Measurements from ENCODE around the gene HES4.
"Not testable (repeated sequence)": the region's sequence is repeated elsewhere in the genome, so short reads cannot be mapped to it uniquely, and the experiment has no call there.

The HES4 gene

DNA sequence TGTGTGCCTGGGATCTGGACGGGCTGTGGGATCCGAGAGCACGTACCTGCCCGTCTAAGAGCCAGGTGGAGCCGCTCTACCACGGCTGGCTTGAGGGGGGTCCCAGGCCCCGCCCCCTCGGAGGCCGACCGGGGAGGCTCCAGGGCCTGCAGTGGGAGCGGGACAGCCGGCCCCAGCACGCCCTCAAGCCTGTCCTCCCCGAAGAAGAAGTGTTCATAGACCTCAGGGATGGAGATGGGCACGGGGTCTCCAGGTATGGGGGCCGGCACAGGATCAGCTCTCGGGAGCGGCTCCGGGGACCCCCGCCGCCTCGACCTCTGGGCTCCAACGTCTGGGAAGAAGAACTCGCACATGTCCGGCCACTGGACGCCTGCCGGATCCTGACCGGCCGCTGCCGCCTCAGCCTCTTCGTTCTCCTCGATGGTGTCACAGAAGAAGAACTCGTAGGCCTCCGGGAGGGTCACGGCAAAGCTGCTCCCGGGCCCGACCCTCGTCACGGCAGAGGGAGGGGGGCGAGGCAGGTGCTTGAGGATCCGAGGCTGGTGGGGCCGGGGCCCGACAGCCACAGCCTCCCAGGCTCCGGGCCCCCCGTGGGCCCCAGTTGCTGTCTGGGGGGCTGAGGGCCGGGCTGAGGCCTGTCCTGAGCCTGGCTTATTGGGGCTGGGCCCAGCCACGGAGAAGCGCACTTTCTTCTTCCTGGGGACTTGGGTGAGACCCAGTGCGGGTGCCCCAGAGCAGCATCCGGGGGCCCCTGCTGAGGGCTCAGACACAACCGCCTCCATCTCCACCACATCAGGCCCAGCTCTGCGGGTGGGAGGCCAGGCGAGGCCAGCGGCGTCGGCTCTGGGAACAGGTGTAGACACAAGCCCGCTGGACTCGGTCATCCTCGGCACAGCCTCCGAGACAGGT is 20.8 kb downstream of the HES4 start:
- no peak for DNase-seq (ENCODE audit: low read depth)

DNA sequence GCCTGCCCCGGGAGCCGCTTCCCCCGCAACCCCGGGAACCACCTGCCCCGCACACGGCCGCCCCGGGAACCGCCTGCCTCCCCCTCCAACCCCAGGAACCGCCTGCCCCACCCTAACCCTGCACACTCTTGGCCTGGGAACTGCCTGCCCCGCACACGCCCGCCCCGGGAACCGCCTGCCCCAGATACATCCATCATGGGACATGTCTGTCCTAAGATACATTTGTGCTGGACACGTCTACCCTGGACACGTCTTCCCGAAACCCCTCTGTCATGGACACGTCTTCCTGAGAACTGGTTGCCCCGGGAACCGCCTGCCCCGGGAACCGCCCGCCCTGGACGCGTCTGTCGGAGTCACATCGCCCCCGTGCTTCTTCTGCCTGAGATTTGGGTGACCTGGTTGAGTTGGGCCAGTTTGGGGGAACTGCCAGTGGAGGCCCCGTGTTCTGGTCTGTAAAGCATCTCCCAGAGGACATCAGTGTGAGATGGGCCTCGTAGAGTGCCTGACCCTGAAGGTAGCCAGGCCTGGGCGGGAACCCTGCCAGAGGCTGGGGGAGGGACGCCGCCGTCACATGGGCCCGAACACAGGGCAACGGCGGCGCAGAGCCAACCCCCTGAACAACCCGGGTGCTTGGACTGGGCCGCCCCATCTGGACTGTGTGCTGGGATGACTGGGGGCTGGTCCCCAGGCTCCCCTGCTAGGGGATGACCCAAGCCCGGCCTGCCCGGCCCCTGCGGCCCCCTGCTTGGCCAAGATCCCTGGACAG is 21.6 kb downstream of the HES4 start:
- DNase-seq (ENCODE audit: low read depth) = no peak

DNA sequence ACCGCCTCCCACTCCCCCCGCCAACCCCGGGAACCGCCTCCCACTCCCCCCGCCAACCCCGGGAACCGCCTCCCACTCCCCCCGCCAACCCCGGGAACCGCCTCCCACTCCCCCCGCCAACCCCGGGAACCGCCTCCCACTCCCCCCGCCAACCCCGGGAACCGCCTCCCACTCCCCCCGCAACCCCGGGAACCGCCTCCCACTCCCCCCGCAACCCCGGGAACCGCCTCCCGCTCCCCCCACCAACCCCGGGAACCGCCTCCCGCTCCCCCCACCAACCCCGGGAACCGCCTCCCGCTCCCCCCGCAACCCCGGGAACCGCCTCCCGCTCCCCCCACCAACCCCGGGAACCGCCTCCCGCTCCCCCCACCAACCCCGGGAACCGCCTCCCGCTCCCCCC is 23.1 kb downstream of the HES4 start:
- not testable (repeated sequence) for DNase-seq (ENCODE audit: low read depth)

DNA sequence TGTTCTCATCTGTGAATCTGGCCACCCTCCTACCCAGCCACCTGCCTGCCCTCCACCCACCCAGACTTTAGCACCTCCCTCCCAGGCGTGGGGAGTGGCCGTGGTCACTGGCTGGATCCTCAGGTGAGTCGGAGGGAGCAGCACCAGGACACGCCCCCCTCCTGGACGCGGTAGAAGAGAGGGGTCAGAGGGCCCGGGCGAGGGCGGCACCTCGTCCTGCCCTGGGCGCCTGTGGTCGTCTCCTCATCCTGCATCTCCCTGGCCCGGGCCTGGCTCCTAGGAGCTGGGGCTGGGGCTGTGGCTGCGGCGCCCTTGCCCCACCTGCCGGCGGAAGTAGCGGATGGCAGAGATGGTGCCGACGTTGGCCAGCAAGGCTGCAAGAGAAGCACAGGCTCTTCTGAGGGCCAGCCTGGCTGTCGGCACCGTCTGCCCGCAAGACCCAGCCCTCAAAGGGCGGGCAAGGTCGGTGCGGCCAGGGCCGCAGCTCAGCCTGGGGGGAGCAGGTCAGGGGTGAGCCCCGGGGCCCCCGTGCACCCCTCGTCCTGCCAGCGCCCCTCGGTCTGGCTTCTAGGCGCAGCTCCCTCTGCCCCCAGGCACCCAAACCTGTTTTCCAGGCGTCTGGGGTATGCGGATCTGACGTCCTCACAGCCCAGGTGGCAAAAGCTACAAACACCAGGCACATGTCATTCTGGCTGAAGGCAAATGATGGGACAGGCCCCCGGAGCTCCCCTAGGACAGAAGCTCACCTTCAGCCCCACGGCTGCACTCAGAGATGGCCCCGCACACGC is 23.8 kb downstream of the HES4 start:
- peak; percentile 39 for DNase-seq (ENCODE audit: low read depth)

DNA sequence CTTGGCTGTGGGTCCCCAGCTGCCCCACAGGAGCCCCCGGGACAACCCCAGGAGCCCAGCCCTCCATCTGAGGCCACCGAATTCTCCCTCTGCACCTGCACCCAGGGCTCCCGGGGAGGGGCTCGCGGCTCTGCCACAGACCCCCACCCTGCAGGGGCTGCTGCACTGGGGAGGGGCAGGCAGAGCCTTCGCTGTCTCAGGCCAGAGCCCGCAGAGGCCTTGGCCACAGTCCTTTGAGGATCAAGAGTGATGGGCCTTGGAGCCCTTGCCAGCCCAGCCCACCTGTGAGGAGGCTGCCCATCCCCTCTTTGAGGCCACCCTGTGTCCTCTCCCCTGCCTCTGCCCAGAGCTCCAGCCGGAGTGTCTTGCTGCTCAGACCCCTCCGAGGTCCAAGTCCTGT is 24.5 kb downstream of the HES4 start:
- DNase-seq (ENCODE audit: low read depth) = no peak

DNA sequence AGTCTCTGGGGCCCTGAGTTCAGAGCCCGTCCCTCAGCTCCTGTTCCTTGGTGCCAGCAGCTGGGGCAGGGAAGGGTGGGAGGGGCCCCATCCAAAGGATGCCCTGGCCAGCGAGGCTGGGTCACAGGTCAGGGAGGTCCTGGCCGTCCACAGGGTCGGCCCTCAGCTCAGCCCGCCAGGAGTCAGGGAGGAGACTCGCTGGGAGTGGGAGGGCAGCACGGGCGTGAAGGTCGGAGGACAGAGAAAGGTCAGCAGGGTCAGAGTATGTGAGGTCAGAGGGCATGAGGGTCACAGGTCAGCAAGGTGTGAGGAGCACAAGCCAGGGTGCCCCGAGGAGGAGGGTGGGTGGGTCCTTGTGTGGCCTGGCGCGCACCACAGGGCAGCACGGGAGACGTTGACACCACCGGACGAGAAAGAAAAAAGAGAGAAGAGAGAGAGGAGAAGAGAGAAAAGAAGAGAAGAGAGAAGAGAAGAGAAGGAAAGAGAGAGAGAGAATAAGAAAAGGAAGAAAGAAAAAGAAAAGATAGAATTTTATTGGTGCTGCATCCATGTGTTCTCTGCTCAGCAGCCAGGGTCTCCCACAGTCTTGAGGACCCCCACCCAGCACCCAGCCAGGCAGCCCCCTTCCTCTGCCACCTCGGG is 25.1 kb downstream of the HES4 start:
- DNase-seq (ENCODE audit: low read depth) = no peak

DNA sequence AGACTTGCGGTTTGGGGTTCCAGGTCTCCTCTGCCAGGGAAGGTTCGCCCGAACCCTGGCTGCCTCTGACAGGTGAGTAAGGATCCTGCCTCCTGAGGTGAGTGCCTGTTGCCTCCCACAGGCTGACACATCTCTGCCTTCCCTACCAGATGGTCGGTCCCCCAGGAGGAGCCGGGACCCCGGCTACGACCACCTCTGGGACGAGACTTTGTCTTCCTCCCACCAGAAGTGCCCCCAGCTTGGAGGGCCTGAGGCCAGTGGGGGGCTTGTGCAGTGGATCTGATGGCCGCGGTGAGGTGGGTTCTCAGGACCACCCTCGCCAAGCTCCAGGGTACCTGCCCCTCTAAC is 25.6 kb downstream of the HES4 start:
- no peak for DNase-seq (ENCODE audit: low read depth)

DNA sequence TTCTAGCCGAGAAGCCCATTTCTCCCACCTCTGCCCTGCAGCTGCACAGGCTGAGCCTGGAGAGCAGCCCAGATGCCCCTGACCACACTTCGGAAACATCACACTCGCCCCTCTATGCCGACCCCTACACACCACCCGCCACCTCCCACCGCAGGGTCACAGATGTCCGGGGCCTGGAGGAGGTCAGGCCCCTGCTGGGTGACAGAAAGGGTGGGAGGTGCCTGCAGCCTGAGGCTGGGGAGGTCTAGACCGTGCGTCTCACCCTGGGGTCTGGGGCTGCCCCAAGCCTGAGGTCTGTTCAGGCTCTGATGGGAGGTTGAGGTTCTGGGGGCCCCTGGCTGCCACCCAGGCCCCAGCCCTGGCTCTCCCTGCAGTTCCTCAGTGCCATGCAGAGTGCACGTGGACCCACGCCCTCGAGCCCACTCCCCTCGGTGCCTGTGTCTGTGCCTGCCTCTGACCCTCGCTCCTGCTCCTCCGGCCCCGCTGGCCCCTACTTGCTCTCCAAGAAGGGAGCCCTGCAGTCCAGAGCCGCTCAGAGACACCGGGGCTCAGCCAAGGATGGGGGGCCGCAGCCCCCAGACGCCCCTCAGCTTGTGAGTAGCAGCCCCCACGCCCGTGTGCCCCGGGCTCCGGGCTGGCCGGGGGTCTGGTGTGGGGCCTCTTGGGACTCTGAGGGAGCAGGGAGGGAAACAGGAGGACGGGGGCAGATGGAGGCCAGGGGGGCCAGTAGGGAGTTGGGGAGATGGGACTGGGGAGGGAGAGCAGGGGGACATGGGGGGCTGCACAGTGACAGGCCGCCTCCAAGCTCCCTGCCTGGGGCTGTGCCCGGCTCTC is 26.2 kb downstream of the HES4 start:
- DNase-seq (ENCODE audit: low read depth) = no peak

DNA sequence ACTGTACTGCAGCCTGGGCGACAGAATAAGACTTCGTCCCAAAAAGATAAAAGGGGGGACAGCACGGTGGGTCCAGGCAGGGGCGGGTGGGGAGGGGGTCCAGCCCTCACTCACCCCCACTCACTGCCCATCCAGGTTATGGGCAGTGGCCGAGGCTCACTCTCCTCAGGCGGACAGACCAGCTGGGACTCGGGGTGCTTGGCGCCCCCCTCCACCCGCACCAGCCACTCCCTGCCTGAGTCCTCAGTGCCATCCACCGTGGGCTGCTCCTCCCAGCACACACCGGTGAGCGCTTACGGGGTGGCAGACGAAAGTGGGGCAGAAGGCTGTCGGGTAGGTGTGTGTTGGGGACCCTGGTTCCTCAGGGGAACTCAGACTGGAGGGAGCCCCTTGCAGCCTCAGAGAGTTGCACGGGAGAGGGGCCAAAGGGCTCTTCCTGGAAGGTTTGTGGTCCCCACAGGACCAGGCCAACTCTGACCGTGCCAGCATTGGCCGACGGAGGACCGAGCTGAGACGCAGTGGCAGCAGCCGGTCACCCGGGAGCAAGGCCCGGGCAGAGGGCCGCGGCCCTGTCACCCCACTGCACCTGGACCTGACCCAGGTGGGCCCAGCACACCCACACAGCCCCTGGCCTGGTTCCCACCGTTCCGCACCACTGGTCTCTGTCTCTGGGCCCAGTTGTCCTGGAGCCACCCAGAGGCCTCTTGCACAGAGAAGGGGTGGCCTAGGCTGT is 27.0 kb downstream of the HES4 start:
- no peak for DNase-seq (ENCODE audit: low read depth)

DNA sequence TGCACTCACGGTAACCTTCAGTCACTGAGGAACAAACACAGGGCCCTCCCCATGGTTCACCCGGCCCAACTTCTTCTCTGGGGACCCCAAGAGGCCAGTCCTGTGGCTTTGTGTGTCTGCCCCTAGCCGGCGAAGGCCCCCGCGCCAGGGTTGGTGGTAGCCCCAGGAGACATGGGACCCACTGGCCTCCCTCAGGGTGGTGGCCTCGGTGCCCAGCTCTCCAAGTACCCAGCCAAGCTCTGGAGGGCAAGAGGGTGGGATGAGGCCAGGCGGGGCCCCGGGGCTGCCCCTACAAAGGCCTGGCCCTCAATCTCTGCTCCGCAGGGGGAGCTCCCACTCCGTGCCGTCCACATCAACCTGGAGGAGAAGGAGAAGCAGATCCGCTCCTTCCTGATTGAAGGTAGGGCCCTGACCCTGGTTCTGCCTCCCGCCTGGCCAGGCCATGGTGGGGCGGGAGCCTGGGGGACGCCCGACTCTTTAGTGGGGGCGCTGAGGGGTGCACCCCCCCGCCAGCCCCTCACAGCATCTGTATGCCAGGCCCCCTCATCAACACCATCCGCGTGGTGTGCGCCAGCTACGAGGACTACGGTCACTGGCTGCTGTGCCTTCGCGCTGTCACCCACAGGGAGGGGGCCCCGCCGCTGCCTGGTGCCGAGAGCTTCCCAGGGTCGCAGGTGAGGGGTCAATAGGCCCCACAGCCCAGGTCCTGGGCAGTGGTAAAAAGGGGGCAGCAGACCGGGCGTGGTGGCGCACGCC is 28.0 kb downstream of the HES4 start:
- no peak for DNase-seq (ENCODE audit: low read depth)

DNA sequence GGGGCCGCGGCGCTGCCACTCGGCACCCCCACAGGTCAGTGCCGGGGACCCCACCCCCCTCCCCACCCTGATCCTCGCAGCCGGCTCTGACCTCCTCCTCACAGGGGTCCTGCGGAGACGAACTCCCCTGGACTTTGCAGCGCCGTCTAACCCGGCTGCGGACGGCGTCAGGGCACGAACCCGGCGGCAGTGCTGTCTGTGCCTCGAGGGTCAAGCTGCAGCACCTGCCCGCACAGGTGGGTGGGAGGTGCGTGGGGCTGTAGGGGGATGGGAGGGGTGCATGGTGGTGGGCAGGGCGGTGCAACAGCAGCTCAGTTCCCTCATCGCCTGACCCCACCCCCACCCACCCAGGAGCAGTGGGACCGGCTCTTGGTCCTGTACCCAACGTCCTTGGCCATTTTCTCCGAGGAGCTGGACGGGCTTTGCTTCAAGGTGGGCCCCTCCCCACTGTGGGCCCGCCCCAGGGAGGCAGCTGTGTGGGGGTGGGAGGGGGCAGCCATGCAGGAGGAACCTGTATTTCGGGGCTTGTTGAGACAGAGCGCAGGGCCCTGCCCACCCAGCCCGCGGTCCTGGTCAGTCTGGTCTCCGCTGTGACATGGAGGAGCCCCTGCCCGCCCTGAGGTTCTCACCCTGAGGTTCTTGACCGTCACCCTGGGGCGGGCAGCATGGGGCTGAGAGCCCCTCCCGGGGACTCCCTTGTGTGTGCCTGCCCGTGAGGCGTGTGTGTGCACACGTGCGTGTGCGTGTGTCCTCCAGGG is 28.7 kb downstream of the HES4 start:
- DNase-seq (ENCODE audit: low read depth) = no peak

DNA sequence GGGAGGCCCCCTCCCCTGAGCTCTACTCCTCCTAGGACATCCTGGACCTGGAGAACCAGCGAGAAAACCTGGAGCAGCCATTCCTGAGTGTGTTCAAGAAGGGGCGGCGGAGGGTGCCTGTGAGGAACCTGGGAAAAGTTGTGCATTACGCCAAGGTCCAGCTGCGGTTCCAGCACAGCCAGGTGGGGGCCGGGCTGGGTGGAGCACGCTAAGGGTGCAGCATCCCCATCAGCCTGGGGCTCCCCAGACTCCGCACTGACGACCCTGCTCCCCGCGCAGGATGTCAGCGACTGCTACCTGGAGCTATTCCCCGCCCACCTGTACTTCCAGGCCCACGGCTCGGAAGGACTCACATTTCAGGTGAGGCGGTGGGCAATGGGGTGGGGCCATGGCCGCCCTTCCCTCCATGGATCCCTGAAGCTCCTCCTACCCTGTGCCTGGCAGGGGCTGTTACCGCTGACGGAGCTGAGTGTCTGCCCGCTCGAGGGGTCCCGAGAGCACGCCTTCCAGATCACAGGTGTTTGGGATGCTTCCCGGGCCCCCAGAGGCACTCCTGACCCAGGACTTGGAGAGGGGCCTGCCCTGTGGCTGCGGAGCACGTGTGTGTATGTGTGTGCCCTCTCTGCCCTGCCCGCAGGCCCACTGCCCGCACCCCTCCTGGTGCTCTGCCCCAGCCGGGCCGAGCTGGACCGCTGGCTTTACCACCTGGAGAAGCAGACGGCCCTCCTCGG is 29.5 kb downstream of the HES4 start:
- DNase-seq (ENCODE audit: low read depth) = no peak

DNA sequence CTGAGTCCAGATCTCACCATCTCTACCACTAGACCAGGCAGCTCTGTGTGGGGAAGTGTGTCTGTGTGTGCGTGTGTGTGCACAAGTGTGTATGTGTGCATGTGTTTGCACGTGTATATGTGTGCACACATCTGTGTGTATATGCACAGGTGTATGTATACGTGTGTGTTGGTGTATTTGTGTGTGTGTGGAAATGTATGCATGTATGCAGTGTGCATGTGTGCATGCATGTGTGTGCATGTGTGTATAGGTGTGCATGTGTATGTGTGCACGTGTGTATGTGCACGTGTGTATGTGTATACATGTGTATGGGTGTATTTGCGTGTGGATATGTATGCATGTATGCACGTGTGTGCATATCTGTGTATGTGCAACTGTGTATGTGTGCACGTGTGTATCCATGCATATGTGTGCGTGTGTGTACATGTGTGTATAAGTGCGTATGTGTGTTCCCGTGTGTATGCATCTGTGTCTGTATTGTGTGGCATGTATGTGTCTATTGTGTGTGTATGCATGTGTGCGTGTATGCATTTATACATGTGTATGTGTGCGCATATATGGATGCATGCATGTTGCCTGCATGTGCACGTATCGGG is 30.5 kb downstream of the HES4 start:
- no peak for DNase-seq (ENCODE audit: low read depth)

DNA sequence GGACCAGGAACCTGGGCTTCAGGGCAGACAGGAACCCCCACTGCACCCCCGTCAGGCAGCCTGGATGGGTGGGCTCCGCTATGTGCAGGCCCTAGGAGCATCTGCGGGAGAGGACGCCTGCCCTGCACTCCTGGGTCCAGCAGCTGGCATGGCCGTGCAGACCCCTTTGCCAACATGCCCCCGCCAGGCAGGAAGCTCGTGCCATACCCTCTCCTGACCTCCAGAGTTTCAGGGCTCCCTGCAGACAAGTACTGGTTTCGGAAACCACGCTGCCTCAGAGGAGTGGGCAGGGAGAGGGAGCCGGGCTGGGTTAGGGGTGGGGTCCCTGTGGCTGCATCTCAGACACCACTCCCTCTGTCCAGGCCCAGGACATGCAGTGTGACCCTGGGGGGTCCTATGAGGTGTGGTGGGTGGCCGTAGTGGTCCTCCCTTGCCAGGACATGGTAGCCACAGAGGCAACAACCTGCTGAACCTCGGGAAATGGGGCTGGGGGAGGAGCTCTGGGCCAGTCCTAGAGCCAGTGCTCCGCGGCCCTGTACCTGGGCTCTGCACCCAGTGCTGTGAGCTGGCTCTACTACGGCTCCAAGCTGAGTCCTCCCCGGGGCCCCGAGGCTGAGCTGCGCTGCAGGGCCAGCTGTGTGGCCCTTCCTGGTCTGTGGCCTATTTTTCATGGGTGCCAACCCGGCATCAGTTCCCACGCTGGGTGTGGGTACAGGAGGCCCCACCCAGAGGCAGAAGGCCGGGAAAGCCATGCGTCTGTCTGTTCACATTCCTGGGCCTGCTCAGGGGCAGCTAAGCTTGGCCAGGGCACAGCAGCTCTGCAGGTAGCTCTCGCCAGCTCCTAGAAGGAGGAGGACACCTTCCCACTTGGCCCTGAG is 32.2 kb downstream of the HES4 start:
- DNase-seq (ENCODE audit: low read depth) = no peak

DNA sequence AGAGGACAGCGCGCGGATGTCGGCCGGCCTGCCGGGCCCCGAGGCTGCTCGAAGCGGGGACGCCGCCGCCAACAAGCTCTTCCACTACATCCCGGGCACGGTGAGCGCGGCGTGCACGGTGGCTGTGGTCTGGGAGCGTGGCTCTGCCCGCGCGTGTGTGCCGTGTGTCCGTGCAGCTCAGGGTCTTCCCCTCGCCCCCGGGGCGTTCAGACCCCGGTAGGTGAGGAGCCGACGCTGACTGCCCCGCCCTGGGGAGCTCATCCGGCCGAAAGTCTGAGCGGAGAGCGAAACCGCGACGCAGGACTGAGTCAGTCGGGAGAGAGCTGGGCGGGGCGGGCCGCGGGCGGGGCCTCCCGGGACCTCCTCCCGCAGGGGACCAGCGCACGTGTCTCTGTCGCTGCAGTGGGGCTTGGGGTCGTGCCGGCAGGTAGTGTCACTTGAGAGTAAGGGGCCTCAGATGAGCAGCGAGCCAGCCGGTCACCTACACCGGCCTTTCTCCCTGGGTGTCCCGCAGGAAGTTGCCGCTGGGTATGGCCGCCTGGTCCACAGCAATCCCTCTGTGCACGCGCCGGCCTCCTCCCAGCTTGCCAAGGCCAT is 33.1 kb downstream of the HES4 start:
- DNase-seq (ENCODE audit: low read depth) = peak; percentile 63

DNA sequence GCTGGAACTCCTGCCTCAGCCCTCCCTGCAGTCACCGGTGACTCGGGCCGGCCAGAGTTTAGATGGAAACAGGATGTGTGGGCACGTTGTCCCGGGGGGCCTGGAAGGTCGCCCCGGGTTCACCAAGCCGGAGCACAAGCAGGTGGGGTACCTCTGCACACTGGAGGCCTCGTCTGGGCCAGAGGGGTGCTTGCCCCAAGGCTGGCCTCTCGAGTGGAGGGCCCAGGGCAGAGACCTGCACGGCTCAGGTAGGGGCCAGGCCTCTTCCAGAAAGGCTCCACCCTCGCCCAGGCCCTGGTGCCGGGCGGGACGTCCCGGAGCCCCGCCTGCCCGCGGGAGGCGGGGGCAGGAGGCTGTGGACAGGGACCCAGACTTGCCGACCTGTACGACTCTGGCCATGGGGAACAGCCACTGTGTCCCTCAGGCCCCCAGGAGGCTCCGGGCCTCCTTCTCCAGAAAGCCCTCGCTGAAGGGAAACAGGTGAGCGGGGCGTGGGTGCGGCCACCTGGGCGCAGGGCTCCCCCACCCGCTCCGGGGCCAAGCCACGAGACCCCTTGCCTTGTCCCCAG is 33.7 kb downstream of the HES4 start, which contains the start of gene PLEKHN1:
Gene PLEKHN1 (plus strand): TSS at position 348 of the 569 bp plus-strand sequence. CDS start 50 bp downstream, at position 398.
- no peak for DNase-seq (ENCODE audit: low read depth)

All from stimulated activated CD8-positive, alpha-beta memory T cell treated with anti-CD3 and anti-CD28 coated beads, Interleukin-15, amount 100 ng/mL, for 1 hour (primary cell).